Measurements from ENCODE around the gene EML5.
A peak's percentile ranks its signal among the peaks of the same experiment; 100 is the strongest.

EML5 gene

DNA sequence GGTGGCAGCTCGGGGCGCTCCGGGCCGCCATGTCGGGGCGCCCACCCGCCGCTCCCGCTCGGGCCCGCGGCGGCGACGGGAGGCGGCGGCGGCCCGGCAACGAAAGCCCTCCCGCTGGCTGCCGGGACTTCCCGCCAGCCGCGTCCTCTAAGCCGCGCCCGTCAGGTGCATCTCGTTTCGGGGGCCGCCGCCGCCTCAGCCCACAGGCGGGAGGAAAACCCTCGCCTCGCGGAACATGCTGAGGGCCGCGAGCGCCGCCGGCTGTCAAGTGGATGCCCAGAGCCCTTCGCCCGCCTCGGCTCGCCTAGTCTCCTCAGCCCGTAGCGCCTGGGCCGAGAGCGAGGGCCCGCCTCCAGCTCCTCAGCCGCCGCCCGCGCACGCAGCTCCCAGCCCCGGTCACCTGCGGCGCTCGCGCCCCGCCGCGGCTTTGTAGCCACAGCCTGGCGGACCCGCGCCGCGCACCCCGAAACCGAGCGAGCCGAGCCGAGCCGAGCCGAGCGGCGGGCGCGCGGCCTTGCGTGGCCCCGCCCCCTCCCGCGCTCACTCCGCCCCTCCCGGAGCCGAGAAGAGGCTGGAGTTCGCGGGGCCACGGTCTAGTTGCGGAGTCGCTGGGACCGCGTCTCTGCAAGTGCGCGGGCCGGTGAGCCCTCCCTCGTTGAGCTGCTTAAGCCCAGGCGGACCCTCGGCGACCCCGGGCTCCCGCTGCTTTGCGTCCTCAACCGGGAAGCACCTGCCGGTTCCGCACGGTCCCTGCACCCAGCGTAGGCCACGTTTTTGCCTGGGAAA lies at the start of gene EML5:
TSS of gene EML5 (minus strand) at position 481 of the 786 bp plus-strand sequence. CDS start at position 31, 450 bp downstream.
- Histone ChIP-seq H3K27ac (ENCODE audit: low read length) (no peak within 1 kb of the TSS), H3K4me1 (ENCODE audit: control insufficient read depth, low read depth, low read length) (no peaks in the 10 kb centered on the region), H3K27me3 (ENCODE audit: control insufficient read depth, insufficient read depth, low read length) (peaks cover 51% of the 10 kb centered on the region), H3K4me3 (ENCODE audit: low read length) (peak within 1 kb of the TSS; percentile 75), H3K9me3 (ENCODE audit: control insufficient read depth, low read depth, low read length) (no peaks in the 10 kb centered on the region), H3K9ac (ENCODE audit: low read length) (peak within 1 kb of the TSS; percentile 50), H3K36me3 (ENCODE audit: control insufficient read depth, low read depth, low read length) (no peaks in the 10 kb centered on the region)

DNA sequence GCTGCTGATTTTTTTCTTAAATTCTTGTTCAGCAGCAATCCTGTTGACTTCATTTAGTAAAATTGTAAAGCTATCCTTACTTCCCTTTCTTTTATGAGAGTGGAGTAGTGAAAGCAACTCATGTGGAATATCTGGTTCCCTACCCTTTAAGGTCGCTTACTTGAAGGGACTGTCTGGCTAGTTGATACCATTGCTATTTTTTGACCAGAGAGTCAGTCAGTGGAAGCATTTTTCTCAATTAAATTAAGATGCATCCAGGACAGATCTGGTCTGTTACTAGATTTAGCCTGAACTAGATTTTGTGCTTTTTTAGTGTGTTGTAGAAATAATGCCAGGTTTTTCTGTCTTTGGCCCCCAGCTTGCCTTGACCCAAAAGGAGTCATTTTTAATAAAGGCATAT lies 49.7 kb upstream of the EML5 start:
- H3K36me3 ChIP-seq (ENCODE audit: control insufficient read depth, low read depth, low read length), result peaks cover 5% of the 10 kb centered on the region
- H3K27me3 ChIP-seq (ENCODE audit: control insufficient read depth, insufficient read depth, low read length), result no peaks in the 10 kb centered on the region
- no peak overlapping the region for H3K9ac ChIP-seq (ENCODE audit: low read length)
- no peaks in the 10 kb centered on the region for H3K9me3 ChIP-seq (ENCODE audit: control insufficient read depth, low read depth, low read length)
- no peak overlapping the region for H3K4me3 ChIP-seq (ENCODE audit: low read length)
- H3K4me1 ChIP-seq (ENCODE audit: control insufficient read depth, low read depth, low read length), result no peaks in the 10 kb centered on the region
- H3K27ac ChIP-seq (ENCODE audit: low read length), result no peak overlapping the region

DNA sequence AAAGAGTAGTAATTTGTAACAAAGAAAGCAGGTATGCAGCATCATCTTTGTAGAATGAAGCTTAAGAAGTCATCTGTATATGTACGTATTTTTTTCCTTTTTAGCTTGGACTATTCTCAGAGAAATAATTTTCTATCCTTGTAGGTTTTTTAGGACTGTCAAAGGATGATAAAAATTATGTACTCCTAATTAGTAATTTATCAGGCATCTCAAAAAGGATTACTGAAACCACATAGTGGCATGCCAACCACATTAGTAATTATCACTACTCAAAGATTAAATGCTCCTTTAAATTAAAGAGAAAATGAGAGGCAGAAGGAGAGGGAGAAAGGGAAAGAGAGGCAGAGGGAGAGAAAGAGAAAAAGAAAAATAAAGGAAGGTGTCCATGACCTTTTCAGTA lies 49.0 kb upstream of the EML5 start:
- no peak overlapping the region for H3K27ac ChIP-seq (ENCODE audit: low read length)
- no peaks in the 10 kb centered on the region for H3K4me1 ChIP-seq (ENCODE audit: control insufficient read depth, low read depth, low read length)
- no peak overlapping the region for H3K9ac ChIP-seq (ENCODE audit: low read length)
- H3K36me3 ChIP-seq (ENCODE audit: control insufficient read depth, low read depth, low read length), result peaks cover 5% of the 10 kb centered on the region
- no peaks in the 10 kb centered on the region for H3K27me3 ChIP-seq (ENCODE audit: control insufficient read depth, insufficient read depth, low read length)
- no peaks in the 10 kb centered on the region for H3K9me3 ChIP-seq (ENCODE audit: control insufficient read depth, low read depth, low read length)
- no peak overlapping the region for H3K4me3 ChIP-seq (ENCODE audit: low read length)

DNA sequence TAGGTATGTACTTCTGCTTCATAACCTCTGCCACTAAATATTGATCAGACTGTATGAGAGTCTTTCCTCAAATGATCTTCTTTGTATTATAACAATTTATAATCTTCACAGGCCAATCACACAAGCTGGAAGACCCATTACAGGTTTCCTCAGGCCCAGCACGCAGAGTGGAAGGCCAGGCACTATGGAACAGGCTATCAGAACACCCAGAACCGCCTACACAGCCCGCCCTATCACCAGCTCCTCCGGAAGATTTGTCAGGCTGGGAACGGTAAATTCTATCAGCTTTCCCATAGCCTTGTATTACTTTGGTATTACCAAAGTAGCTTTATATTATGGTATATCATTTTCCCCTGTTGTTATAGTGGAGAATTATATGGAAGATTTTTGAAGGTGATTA lies 48.2 kb upstream of the EML5 start:
- Histone ChIP-seq H3K36me3 (ENCODE audit: control insufficient read depth, low read depth, low read length) (peaks cover 5% of the 10 kb centered on the region), H3K4me1 (ENCODE audit: control insufficient read depth, low read depth, low read length) (no peaks in the 10 kb centered on the region), H3K4me3 (ENCODE audit: low read length) (no peak overlapping the region), H3K27me3 (ENCODE audit: control insufficient read depth, insufficient read depth, low read length) (no peaks in the 10 kb centered on the region), H3K27ac (ENCODE audit: low read length) (no peak overlapping the region), H3K9ac (ENCODE audit: low read length) (no peak overlapping the region), H3K9me3 (ENCODE audit: control insufficient read depth, low read depth, low read length) (no peaks in the 10 kb centered on the region)

DNA sequence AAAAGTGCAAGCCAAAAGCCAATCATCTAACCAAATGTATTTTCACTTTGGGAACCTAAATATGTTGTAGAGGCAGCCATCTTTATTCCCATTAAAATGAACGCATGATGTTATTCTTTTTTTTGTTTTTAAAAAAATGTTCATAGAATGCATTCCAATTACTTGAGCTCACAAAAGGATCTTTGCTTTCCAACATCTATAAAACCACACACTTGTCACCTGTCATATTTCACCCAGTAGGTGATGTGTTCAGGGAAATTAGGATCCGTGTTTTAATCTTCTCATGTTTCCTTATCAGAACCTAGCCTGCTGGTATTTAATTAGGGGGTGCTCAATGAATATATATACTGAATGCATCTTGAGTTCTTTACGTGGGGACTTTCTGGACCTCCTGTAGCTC lies 45.3 kb upstream of the EML5 start:
- Histone ChIP-seq H3K9me3 (ENCODE audit: control insufficient read depth, low read depth, low read length) (no peaks in the 10 kb centered on the region), H3K27ac (ENCODE audit: low read length) (no peak overlapping the region), H3K9ac (ENCODE audit: low read length) (no peak overlapping the region), H3K4me1 (ENCODE audit: control insufficient read depth, low read depth, low read length) (no peaks in the 10 kb centered on the region), H3K36me3 (ENCODE audit: control insufficient read depth, low read depth, low read length) (no peaks in the 10 kb centered on the region), H3K4me3 (ENCODE audit: low read length) (no peak overlapping the region), H3K27me3 (ENCODE audit: control insufficient read depth, insufficient read depth, low read length) (no peaks in the 10 kb centered on the region)

DNA sequence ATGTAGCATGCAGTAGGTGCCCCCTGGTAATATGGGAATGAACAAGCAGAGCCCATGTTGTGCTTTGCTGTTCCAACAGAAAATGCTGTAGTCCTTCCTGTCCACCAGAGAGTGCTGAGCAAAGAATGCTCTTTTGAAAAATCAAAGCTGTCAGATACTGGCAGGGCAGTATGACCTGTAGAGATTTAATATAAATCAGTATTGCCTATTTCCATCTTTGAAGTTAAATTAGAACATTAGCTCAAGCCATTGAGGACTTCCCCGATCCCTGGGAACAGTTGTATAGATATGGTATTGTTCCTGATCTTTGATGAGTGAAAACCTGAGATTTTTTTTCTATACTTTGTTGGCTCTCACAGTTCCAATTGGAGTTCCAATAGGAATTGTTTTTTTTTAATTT lies 44.7 kb upstream of the EML5 start:
- no peak overlapping the region for H3K27ac ChIP-seq (ENCODE audit: low read length)
- H3K27me3 ChIP-seq (ENCODE audit: control insufficient read depth, insufficient read depth, low read length), result no peaks in the 10 kb centered on the region
- H3K9ac ChIP-seq (ENCODE audit: low read length), result no peak overlapping the region
- no peak overlapping the region for H3K4me3 ChIP-seq (ENCODE audit: low read length)
- H3K9me3 ChIP-seq (ENCODE audit: control insufficient read depth, low read depth, low read length), result no peaks in the 10 kb centered on the region
- no peaks in the 10 kb centered on the region for H3K4me1 ChIP-seq (ENCODE audit: control insufficient read depth, low read depth, low read length)
- H3K36me3 ChIP-seq (ENCODE audit: control insufficient read depth, low read depth, low read length), result no peaks in the 10 kb centered on the region

DNA sequence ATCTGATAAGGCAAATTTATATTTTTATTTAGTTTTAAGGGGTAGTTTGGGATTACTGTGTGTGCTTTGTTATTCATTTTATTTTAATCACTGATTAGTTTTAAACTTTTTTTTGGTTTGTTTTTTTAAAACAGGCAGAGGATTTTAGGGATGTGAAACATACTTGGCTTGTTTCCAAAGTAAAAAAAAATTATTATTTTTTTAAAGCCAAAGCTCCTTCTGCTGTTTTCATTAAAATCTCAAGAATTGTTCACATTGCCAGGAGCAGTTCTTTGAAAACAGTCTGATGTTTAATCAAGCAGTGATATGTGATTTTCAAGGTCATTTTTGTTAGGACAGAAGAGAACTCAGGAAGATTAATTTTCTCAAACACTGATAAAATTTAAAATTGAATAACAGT lies 42.9 kb upstream of the EML5 start:
- Histone ChIP-seq H3K9me3 (ENCODE audit: control insufficient read depth, low read depth, low read length) (no peaks in the 10 kb centered on the region), H3K36me3 (ENCODE audit: control insufficient read depth, low read depth, low read length) (no peaks in the 10 kb centered on the region), H3K9ac (ENCODE audit: low read length) (no peak overlapping the region), H3K4me3 (ENCODE audit: low read length) (no peak overlapping the region), H3K27me3 (ENCODE audit: control insufficient read depth, insufficient read depth, low read length) (no peaks in the 10 kb centered on the region), H3K4me1 (ENCODE audit: control insufficient read depth, low read depth, low read length) (no peaks in the 10 kb centered on the region), H3K27ac (ENCODE audit: low read length) (no peak overlapping the region)

DNA sequence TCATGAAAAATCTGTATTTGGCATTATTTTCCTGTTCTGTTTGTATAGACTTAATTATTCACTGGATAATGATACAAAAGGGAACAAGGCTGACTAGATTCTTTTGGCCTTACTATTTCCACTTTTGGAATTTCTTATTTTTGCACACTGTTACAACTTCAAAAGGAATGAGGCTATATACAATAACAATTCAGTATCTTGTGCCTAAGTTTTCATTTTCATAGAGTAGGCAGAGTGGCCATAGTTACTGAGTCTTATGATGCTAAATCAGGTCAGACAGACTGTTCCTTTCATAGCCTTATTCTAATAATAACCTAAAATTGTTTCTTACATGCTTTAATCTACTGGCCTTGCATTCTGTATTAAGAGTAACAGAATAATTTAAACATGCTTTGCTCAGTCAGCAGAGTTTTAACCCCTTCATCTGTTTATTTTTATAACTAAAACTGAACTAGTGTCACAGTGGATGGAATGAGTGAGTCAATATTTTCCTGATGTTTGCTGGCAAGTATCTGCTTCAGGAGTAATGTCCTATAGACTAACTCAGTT lies 42.2 kb upstream of the EML5 start:
- Histone ChIP-seq H3K4me3 (ENCODE audit: low read length) (no peak overlapping the region), H3K4me1 (ENCODE audit: control insufficient read depth, low read depth, low read length) (peaks cover 3% of the 10 kb centered on the region), H3K9ac (ENCODE audit: low read length) (no peak overlapping the region), H3K36me3 (ENCODE audit: control insufficient read depth, low read depth, low read length) (no peaks in the 10 kb centered on the region), H3K27me3 (ENCODE audit: control insufficient read depth, insufficient read depth, low read length) (no peaks in the 10 kb centered on the region), H3K9me3 (ENCODE audit: control insufficient read depth, low read depth, low read length) (no peaks in the 10 kb centered on the region), H3K27ac (ENCODE audit: low read length) (no peak overlapping the region)

DNA sequence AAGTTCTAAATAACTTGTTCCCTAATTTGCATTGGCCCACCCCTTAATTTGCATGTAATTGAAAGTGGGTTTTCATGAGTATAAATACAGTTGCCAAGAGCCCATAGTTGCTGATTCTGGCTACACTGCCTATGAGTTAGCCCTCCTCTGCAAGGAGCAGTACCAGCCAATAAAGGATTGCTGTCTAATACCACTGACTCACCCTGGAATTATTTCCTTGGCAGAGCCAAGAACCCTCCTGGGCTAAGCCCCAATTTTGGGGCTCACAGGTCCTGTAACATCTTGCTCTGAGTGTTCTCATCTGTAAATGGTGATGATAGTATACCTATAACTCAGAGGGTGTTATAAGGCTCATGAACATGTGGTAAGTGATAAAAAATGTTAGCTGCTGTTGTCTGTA lies 38.5 kb upstream of the EML5 start:
- no peak overlapping the region for H3K27ac ChIP-seq (ENCODE audit: low read length)
- H3K4me1 ChIP-seq (ENCODE audit: control insufficient read depth, low read depth, low read length), result peaks cover 11% of the 10 kb centered on the region
- no peak overlapping the region for H3K9ac ChIP-seq (ENCODE audit: low read length)
- no peaks in the 10 kb centered on the region for H3K9me3 ChIP-seq (ENCODE audit: control insufficient read depth, low read depth, low read length)
- H3K4me3 ChIP-seq (ENCODE audit: low read length), result no peak overlapping the region
- no peaks in the 10 kb centered on the region for H3K36me3 ChIP-seq (ENCODE audit: control insufficient read depth, low read depth, low read length)
- H3K27me3 ChIP-seq (ENCODE audit: control insufficient read depth, insufficient read depth, low read length), result no peaks in the 10 kb centered on the region

DNA sequence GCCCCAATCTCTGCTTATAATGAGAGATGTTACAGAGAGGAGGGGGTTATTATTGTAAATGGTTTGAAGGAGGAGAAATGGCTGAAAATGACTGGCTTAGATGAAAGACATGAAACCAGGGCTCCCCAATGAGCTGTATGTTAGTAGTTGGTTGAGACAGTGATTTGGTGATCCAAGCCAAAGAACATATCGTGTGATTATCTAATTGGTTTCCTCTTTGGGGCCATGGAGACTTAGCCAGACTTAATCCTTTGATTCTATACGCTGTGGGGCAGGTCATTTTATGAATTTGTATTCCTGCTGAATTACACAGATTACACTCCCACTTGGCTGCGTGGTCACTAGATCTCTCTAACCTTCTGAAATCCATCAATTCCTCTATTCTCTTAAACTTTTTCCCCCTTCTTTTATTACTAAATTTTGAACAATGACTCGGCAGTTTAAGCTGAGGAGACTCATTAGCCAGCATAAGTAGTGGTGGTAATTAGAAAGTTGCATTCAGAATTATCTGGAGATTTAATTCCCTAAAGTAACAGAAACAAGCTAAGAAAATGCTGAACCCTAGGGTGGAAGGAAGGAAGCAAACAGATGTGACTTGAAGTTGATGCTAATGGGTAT lies 37.0 kb upstream of the EML5 start:
- H3K4me3 ChIP-seq (ENCODE audit: low read length), result no peak overlapping the region
- H3K36me3 ChIP-seq (ENCODE audit: control insufficient read depth, low read depth, low read length), result no peaks in the 10 kb centered on the region
- H3K9ac ChIP-seq (ENCODE audit: low read length), result no peak overlapping the region
- H3K27me3 ChIP-seq (ENCODE audit: control insufficient read depth, insufficient read depth, low read length), result no peaks in the 10 kb centered on the region
- H3K27ac ChIP-seq (ENCODE audit: low read length), result no peak overlapping the region
- peaks cover 17% of the 10 kb centered on the region for H3K4me1 ChIP-seq (ENCODE audit: control insufficient read depth, low read depth, low read length)
- no peaks in the 10 kb centered on the region for H3K9me3 ChIP-seq (ENCODE audit: control insufficient read depth, low read depth, low read length)

DNA sequence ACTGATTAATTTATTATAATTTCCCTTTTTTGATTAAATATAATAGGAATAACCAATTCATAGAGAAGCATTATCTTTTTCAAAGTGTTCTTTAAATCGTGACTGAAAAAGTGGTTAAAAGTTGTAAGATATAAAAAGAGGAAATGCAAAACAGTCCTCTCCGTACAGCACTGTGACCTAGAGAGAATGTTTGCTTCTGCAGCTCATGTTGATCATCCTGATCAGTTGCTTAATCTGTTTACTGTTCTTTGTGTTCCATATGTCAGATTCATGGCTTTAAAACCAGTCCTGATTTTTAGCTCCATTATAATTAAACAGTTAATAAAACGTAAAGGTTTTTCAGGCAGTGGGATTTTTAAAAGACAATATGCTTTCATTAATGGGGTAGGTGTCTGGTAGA lies 36.4 kb upstream of the EML5 start:
- Histone ChIP-seq H3K4me1 (ENCODE audit: control insufficient read depth, low read depth, low read length) (peaks cover 17% of the 10 kb centered on the region), H3K9ac (ENCODE audit: low read length) (no peak overlapping the region), H3K27ac (ENCODE audit: low read length) (no peak overlapping the region), H3K9me3 (ENCODE audit: control insufficient read depth, low read depth, low read length) (no peaks in the 10 kb centered on the region), H3K36me3 (ENCODE audit: control insufficient read depth, low read depth, low read length) (no peaks in the 10 kb centered on the region), H3K27me3 (ENCODE audit: control insufficient read depth, insufficient read depth, low read length) (no peaks in the 10 kb centered on the region), H3K4me3 (ENCODE audit: low read length) (no peak overlapping the region)

DNA sequence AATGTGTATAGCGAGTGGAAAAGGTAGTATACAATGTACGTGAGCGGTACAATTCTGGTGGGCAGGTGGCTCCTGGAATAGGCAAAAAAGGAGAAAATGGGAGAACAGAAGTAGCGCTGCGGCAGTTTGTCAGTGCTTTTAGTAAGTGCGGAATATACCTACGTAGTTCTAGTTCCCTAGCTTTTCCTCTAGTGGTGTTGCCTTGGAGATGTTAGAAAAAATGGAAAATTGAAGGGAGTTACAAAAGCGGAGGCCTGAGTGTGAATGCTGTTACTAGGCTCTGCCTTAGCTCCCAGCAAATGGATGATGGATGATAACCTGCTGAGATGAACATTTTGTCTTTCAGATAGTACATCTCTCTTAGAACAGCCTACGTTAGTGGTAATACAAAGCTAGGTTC lies 32.8 kb upstream of the EML5 start:
- no peaks in the 10 kb centered on the region for H3K27me3 ChIP-seq (ENCODE audit: control insufficient read depth, insufficient read depth, low read length)
- H3K9me3 ChIP-seq (ENCODE audit: control insufficient read depth, low read depth, low read length), result no peaks in the 10 kb centered on the region
- no peaks in the 10 kb centered on the region for H3K36me3 ChIP-seq (ENCODE audit: control insufficient read depth, low read depth, low read length)
- peak overlapping the region; percentile 83 for H3K4me3 ChIP-seq (ENCODE audit: low read length)
- peak overlapping the region; percentile 84 for H3K9ac ChIP-seq (ENCODE audit: low read length)
- peaks cover 17% of the 10 kb centered on the region for H3K4me1 ChIP-seq (ENCODE audit: control insufficient read depth, low read depth, low read length)
- H3K27ac ChIP-seq (ENCODE audit: low read length), result no peak overlapping the region
